GM12892 (cell line): ENCODE results near the gene PSAPL1.

Experiments
- POLR2A ChIP-seq: IDR thresholded peaks from 2 replicates; pipeline ENCODE4 v1.6.1; 2011; ENCODE audit warnings: low read depth, low read length, control low read depth
- TAF1 ChIP-seq: IDR thresholded peaks from 2 replicates; pipeline ENCODE4 v1.6.1; 2011; ENCODE audit warnings: low read depth, mild to moderate bottlenecking, control low read depth, low read length, borderline replicate concordance

DNA sequence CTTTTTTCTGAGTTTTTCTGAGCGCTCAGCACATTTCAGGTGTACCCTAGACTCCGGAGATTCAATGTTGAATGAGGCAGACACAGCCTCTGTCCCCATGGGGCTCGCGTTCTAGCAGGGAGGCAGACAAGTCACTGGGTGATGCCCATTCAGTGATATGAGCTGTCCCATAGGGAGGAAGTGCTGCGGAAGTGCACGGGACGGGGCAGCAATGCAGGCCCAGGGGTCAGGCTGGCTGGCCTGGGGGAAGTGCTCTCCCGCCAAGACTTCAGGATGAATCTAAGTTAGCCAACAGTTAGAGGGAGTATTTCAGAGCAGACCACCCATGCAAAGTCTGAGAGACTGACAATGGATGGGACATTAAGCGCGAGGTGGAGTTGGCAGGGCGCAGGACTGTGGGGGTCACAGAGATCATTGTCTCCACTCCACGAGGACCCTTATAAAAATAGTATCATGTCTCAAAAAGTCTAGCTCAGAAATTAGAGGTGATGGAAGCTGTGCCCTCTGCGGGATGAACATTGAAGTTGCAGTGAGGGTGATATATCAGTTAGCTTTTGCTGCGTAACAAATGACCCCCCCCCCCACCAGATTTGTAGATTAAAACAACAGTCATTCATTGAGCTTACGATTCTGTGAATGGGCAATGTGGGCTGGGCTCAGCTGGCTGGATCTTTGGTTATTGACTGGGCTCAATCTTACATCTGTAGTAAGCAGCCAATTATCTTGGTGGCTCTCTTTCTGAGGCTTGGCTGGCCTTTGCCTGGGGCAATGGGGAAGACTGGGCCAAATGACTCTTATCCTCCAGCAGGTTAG lies 16.4 kb downstream of the PSAPL1 start:
- no peak for TF ChIP-seq TAF1
- no peak for TF ChIP-seq POLR2A
